Osteoblast (primary cell): ENCODE measurements around the gene PARN. TPM values are rescaled to one million over a fixed set of nuclear protein-coding genes. Genes with fewer than 3 reads are reported as not detected.

Source experiments
- DNase-seq: peaks from one replicate; pipeline ENCODE4 v3.0.0; 2011; ENCODE audit warnings: low spot score, mixed read lengths; ENCODE audit not compliant: insufficient read length; ENCODE audit errors: missing footprints
- H2AFZ ChIP-seq: 2 replicates; pipeline ENCODE4 v1.6.0; 2011; ENCODE audit warnings: mild to moderate bottlenecking, low read length
- H3K27ac ChIP-seq: 2 replicates; pipeline ENCODE4 v1.5.1; 2011; ENCODE audit warnings: mild to moderate bottlenecking, low read depth, low read length, moderate library complexity
- H3K27me3 ChIP-seq: 2 replicates; pipeline ENCODE4 v1.6.0; 2012; ENCODE audit warnings: mild to moderate bottlenecking, control low read depth, inconsistent platforms, low read length, moderate library complexity; ENCODE audit not compliant: insufficient read depth
- H3K36me3 ChIP-seq: 2 replicates; pipeline ENCODE4 v1.5.1; 2011; ENCODE audit warnings: mild to moderate bottlenecking, low read length, control low read depth, moderate library complexity; ENCODE audit not compliant: insufficient read depth
- H3K4me1 ChIP-seq: 2 replicates; pipeline ENCODE4 v1.5.1; 2011; ENCODE audit warnings: mild to moderate bottlenecking, low read length, control low read depth, moderate library complexity; ENCODE audit not compliant: insufficient read depth
- H3K4me2 ChIP-seq: 2 replicates; pipeline ENCODE4 v1.6.0; 2011; ENCODE audit warnings: mild to moderate bottlenecking, low read length; ENCODE audit not compliant: insufficient read depth
- H3K4me3 ChIP-seq: fragments of 200-600 bp; sonication (generic); 3 replicates; pipeline ENCODE4 v1.5.1; 2012; ENCODE audit warnings: mild to moderate bottlenecking, low read length, inconsistent platforms; ENCODE audit not compliant: insufficient read depth
- H3K79me2 ChIP-seq: 2 replicates; pipeline ENCODE4 v1.6.0; 2012; ENCODE audit warnings: mild to moderate bottlenecking, low read length, control low read depth, inconsistent platforms; ENCODE audit not compliant: insufficient read depth
- H3K9me3 ChIP-seq: 2 replicates; pipeline ENCODE4 v1.5.1; 2011; ENCODE audit warnings: low read depth, low read length, control low read depth
- H4K20me1 ChIP-seq: 2 replicates; pipeline ENCODE4 v1.6.0; 2012; ENCODE audit warnings: mild to moderate bottlenecking, low read length, control low read depth; ENCODE audit not compliant: insufficient read depth
- CTCF ChIP-seq: IDR thresholded peaks from 2 replicates; pipeline ENCODE4 v1.5.1; 2011; ENCODE audit warnings: mild to moderate bottlenecking, low read depth, low read length, moderate library complexity; ENCODE audit errors: extremely low read depth
- total RNA-seq: library from RNA; depleted of rRNA; stranded (reverse); fragments of >200 nt; gene quantifications from 2 replicates; pipeline ENCODE4 v1.2.3, GENCODE V29; 2012

Gene PARN
- total RNA-seq, 1 donor = 40.9 TPM

DNA sequence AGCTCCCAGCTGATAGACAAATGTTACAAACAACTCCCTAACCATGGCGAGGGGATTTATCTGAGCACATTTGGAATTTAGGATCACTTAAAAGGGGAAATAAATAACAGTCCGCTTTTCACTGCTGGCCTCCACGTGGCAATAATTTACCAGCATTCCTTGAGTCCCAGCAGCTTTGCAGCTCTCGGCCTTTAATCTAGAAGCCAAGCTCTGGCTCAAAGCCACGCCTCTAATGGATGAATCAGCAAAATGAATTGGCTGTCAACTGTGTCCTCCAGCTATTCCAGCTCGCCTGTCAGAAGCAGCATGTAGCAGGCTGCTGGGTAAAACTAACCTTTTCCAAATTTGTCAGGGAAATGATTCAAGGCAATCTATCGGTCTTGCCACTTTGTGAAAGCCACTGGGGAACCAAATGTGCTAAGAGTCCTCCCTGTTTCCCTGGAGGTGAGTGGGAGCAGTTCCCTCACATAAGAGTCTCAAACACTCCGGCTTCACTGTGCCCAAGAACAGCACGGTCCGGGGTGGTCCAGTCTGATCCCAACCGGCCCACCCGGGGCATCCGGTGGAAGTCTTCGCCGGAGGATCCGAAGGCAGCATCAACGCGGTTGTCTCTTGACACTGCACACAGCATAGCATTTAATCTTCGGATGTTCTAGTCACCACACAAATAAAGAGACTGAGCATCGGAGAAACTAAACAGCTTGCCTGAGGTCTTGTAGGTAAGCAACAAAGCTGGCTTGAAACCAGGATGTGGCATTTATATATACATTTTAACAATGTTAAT lies 143.3 kb downstream of the PARN start:
- Histone ChIP-seq H2AFZ (peak overlapping the region; percentile 58), H3K4me2 (peak overlapping the region; percentile 86), H3K4me3 (peak overlapping the region; percentile 65), H3K36me3 (peaks cover 3% of the 10 kb centered on the region), H4K20me1 (no peaks in the 10 kb centered on the region), H3K9me3 (no peaks in the 10 kb centered on the region), H3K27ac (peak overlapping the region; percentile 72), H3K79me2 (no peaks in the 10 kb centered on the region), H3K27me3 (no peaks in the 10 kb centered on the region), H3K4me1 (peaks cover 29% of the 10 kb centered on the region)
- peak; percentile 80 for DNase-seq
- TF ChIP-seq CTCF = no peak

- Histone ChIP-seq H4K20me1 (no peaks in the 10 kb centered on the region), H3K79me2 (no peaks in the 10 kb centered on the region), H2AFZ (no peak overlapping the region), H3K36me3 (peaks cover 3% of the 10 kb centered on the region), H3K4me1 (peaks cover 29% of the 10 kb centered on the region), H3K4me2 (peak overlapping the region; percentile 86), H3K27me3 (no peaks in the 10 kb centered on the region), H3K27ac (peak overlapping the region; percentile 72), H3K9me3 (no peaks in the 10 kb centered on the region), H3K4me3 (no peak overlapping the region)
- no peak for DNase-seq
- TF ChIP-seq CTCF = no peak
These were observed 144.1 kb downstream of the PARN start for GRCh38 chr16:14485811-14486519.

DNA sequence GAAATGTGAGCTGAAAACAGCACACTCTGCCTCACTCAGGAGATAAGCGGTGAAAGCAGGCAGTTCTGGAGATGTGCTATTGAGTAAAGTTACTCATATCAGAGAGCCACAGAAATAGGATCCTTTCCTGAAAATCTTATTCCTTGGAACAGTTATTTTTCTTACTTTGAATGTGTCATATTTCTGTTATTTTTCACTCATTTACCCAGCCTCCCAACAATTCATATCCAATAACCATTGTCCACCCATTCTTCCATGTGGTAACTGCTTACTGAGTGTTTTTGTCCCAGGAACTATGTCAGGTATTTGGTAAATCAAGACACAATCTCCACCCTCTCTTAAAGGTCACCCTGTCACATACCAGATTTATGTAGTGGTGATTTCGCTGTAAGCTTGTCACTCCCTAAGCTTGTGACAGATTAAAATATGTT lies 144.9 kb downstream of the PARN start:
- H3K27ac ChIP-seq = peak overlapping the region; percentile 45
- no peaks in the 10 kb centered on the region for H3K9me3 ChIP-seq
- peaks cover 3% of the 10 kb centered on the region for H3K36me3 ChIP-seq
- H3K27me3 ChIP-seq = no peaks in the 10 kb centered on the region
- peaks cover 29% of the 10 kb centered on the region for H3K4me1 ChIP-seq
- no peak overlapping the region for H2AFZ ChIP-seq
- no peaks in the 10 kb centered on the region for H3K79me2 ChIP-seq
- no peak for TF ChIP-seq CTCF
- H3K4me3 ChIP-seq = no peak overlapping the region
- no peak for DNase-seq
- no peaks in the 10 kb centered on the region for H4K20me1 ChIP-seq
- H3K4me2 ChIP-seq = peak overlapping the region; percentile 30

DNA sequence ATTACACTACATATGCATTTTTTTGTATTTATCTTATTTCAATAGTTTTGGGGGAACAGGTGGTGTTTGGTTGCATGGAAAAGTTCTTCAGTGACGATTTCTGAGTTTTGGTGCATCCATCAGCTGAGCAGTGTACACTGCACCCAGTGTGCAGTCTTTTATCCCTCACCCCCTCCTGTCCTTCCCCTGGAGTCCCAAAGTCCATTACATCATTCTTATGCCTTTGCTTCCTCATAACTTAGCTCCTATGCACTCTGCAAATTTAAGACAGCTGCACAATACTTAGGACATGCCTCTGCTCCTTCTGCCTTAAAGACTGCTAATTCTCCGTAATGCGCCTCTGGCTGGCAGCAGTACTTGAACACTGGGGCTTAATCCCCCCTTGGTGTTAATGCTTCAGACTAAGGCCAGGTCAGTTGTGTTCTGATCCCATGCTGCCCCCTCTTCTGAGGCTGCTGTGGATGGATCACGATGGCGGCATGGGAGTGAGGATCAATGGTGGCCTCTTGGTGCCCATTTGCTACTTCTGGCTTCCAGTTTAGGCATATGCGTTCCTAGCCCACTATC lies 146.2 kb downstream of the PARN start:
- no peaks in the 10 kb centered on the region for H3K79me2 ChIP-seq
- H3K4me2 ChIP-seq = no peak overlapping the region
- no peak for TF ChIP-seq CTCF
- H3K4me1 ChIP-seq = peaks cover 29% of the 10 kb centered on the region
- H3K9me3 ChIP-seq = no peaks in the 10 kb centered on the region
- H2AFZ ChIP-seq = no peak overlapping the region
- H3K27ac ChIP-seq = no peak overlapping the region
- DNase-seq = no peak
- H3K27me3 ChIP-seq = no peaks in the 10 kb centered on the region
- no peak overlapping the region for H3K4me3 ChIP-seq
- peaks cover 3% of the 10 kb centered on the region for H3K36me3 ChIP-seq
- H4K20me1 ChIP-seq = no peaks in the 10 kb centered on the region
